Stimulated activated CD8-positive, alpha-beta memory T cell treated with anti-CD3 and anti-CD28 coated beads, Interleukin-4, amount 100 ng/mL, for 48 hours (primary cell): ENCODE results near the gene STAM2.
"Not testable (repeated sequence)": the region's sequence is repeated elsewhere in the genome, so short reads cannot be mapped to it uniquely, and the experiment has no call there.

Experiments
- DNase-seq: peaks from one replicate; pipeline ENCODE4 v3.0.0-alpha.2; 2020

Gene STAM2

DNA sequence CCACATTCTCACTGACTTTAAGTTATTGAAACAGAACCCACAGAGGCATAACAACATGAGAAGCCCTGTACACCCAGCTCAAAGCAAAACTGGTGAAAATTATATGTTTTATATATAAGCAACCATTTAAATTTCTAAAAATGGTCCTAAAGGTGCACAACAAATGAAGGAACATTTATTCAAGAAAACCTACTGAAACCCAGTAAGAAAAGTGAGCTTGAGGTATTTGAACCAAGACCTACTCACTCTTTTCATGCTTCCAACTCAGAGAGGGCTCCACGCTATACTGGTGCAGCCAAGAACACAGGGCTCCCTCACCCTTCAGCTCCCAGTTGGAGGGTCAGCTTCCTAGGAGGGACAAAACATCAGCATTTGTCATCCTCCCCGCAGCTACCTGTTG lies 74.6 kb downstream of the STAM2 start:
- DNase-seq, result no peak

DNA sequence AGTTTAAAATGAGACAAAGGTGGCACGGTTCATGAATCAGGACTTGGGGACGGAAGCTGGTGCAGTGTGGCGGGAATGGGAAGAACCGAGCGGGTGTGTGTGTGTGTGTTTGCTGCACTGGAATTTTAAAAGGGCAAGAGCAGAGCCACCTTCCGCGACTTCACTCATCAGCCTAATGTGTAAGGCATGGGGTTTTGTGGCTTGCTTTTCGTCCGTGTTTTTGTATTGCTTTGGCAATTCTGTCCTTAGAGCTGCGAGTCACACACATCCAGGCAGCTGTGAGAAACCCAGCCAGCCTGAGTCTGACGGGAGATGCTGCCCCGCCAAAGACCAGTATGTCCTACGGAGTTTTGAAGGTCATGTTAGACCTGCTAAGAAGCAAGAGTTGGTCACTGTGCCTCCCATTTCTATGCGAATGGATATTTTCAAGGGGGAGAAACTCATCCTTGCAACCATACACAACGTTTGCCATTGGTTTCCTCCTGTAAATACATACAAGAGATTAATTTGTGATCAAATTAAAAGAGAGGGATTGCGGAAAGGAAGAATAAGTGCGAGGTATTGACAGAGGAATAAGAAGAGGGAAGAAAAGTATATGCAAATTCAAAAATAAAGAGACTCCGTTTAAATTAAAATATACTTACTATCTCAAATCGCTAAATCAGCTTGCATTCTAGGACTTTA lies 76.1 kb downstream of the STAM2 start:
- no peak for DNase-seq

DNA sequence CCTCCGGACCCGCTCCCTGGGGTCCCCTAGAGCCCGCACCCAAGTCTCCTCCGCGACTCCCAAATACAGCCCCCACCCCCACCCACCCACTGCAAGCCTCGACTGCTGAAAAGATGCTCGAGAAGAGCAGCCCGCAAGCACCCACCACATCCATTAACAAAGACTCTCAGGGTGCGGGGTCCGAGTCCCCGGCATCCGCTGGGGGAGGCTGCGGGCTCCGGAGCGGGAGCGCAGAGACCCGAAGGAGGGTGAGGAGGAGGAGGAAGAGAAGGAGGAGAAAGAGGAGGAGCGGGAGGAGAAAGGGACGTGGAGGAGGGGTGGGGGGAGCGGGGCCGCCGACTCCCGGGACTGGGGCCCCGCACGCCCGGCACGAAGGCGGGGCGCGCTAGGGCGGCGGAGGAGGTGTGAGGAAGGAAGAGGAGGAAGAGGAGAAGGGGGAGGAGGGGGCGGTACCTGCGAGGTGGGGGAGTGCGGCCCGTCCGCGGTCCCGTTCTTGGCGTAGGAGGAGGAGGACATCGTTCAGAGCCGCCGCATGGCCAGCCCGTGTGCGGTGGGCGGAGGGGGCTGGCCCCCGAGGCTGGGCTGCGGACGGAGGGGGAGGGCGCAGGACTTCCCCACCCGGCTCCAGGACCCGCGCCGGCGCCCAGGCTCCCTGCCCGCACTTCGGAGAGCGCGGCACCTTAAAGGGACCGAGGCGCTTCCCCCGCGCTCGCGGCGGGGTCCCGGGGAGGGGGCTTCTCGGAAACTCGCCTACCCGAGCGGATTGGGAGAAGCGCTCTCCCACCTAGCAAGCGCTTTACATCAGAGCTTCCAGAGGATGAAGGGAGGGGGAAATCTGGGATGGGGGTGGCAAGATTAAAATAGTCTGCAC lies 76.8 kb downstream of the STAM2 start, which contains the start of gene CACNB4:
TSS of gene CACNB4 (minus strand) at position 549 of the 871 bp plus-strand sequence.
- peak; percentile 25 for DNase-seq

GRCh38 chr2:152097801-152098495 lies 77.6 kb downstream of the STAM2 start:
- peak; percentile 25 for DNase-seq

DNA sequence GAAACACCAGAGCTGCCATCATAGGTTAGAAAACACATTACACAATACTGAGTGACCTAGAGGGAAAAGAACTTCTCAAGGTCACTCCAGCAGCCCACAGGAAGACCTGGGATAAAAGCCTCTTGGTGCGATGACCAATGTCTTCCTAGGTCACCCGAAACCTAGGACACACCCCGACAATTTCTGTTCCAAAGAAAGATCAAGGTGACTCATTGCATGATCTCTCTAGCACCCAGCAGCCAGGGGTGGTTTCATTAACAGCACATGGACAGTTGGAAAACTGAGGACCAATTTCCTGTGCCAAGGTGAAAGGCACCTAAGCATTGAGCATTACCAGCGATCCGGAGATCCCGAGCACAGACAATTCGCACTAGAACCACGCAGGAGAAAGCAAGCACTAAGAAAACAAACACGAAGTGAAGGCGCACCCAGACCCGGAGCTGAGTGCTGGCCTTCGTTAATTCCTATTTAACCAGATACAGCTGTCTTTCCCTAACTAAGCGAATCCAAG lies 78.2 kb downstream of the STAM2 start:
- DNase-seq, result no peak

DNA sequence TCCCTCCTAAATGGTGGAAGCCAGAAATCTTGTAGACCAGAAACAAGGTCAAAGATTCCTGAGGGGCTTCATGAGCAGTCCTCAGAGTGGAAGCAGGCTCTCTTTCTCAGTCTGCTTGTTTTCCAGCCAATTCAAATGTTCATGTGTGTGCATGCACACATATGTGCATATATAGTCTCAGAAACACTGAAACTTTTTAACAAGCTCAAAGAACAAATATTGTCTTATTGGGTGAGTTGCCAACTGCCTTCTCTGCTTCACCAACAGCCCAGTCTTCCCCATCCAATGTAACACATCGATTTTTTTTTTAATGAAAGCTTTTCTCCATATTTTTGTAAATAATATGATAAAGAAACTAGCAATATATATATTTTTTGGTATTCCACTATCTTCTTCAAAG lies 80.4 kb downstream of the STAM2 start:
- DNase-seq, result no peak

DNA sequence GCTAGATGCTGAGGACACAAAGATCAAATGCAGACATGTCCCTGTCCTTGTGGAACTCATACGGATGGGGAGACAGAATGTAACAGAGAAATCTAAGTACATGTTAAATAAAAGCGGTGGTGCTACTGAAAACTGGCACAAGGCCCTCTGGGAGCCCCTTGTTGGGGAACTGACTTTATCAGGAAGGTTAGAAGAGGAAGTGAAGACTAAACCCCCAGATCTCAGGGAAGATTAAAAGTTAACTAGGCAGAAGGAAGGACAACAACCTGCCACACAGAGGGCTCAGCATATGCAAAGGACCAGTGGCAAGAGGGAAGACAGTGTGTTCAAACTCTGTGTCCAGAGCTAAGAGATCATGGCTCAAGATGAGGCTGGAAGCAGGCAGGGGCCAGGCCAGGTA lies 81.5 kb downstream of the STAM2 start:
- no peak for DNase-seq

DNA sequence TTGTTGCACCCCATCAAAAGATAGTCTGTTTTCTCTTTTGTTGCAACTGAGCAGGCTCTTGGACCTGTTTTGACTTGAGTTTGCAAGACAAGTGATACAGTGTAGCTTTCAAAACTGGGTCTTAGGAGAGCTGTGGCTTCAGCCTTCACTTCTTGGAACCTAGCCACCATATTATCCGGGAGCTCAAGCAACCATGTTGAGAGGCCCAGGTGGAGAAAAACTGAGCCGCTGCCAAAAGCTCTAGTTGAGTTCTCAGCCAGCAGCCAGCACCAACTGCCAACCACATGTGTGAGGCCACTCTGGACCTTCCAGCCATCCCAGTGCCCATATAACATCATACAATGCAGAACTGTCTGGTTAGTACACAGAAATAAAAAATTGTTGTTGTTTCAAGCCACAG lies 82.1 kb downstream of the STAM2 start:
- DNase-seq, result no peak

DNA sequence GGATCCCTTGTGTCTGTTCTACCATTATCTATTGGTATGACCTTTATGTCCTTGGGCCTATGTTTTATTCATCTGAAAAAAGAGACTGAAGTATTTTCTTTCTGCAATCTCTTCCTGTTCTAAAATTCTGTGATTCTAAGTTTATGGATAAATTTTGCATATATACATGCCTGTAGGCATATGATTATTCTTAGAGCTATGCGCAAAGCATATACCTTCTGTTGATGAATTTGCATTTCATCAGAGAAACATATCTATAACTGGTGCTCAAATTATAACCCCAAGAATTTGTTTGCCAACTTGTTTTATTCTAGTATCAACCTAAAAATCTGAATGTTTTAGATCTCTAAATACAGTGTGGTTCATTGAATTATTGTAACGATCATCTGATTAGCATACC lies 83.5 kb downstream of the STAM2 start:
- no peak for DNase-seq

- DNase-seq, result not testable (repeated sequence)
These were observed 84.8 kb downstream of the STAM2 start for GRCh38 chr2:152090726-152091125.

DNA sequence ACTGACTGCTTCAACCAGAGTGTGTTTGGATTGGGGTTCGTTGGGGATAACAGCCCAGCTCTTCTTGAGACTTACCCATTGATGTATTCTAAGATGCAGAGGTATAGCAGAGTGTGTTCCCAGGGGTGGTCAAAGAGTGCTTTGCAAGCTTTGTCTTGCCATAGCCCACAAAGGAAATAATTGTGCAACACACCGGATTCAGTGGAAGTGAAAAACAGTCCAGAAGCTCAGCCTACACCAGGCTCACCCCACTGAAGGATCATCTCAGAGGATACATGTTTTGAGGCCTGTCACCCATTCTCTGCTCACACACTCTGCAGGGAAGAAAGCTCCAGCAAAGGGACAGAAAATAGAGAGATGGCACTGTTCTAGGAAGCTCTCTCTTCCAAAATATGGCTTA lies 86.3 kb downstream of the STAM2 start:
- no peak for DNase-seq

- DNase-seq, result no peak
These were observed 87.6 kb downstream of the STAM2 start for GRCh38 chr2:152088006-152088405.

DNA sequence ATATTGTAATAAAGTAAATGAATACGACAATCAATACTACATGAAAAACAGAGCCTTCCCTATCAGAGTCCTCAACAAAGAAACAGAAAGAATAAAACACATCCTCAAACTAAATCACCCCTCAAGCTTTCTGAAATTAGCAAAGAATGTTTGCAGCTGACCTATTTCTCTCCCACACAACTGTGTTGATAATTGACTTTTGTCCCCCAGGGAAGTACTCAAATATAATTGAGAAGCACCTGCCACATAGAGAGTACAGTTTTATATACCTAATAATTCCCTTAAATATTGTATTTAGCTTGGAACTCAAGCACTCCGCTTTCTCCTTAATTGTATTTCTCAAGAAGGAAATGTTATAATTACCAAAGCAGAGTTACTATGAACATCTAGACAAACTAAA lies 89.3 kb downstream of the STAM2 start:
- DNase-seq, result no peak

GRCh38 chr2:152084076-152084475 lies 91.5 kb downstream of the STAM2 start:
- DNase-seq, result no peak

GRCh38 chr2:152083202-152083875 lies 92.2 kb downstream of the STAM2 start:
- no peak for DNase-seq

GRCh38 chr2:152078662-152079061 lies 96.9 kb downstream of the STAM2 start:
- no peak for DNase-seq

GRCh38 chr2:152078023-152078422 lies 97.5 kb downstream of the STAM2 start:
- DNase-seq, result no peak

- DNase-seq, result no peak
These were observed 100.0 kb downstream of the STAM2 start for GRCh38 chr2:152075461-152076050.

DNA sequence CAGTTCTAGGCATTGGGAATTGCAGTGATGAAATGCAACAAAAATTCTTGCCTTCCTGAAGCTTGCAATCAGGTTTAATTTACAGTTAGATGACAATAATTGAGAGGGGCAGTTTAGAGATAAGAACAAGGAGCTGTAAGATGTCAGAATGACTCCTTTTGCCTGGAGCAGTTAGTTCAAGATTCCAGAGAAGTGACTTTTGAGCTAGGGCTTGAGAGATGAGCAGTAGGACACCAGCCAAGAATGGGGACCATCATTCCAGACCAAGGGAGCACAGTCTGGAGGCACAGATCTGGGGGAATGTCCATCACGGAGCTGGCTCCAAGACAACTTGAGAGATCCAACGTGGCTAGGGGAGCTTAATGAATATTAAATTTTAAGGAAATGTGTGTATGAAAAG lies 103.6 kb downstream of the STAM2 start:
- DNase-seq, result no peak

DNA sequence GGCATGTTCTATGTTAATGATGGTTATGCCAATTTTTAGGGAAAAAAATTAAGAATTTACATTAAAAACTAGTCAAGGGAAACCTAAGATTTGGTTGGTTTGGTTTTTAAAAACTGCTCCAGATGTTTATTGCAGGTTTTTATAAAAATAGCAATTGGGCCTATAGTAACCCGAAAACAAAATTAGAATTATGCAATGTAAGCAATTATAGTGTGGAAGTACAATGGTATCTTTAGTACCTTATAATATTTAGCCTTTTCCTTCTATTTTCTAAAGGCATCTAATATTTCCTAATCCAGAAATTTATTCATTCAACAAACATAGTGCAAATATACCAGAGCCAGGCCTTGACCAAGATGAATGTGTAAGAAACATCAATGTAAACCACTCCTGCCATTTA lies 104.0 kb downstream of the STAM2 start:
- no peak for DNase-seq

GRCh38 chr2:152071092-152071491 lies 104.5 kb downstream of the STAM2 start:
- DNase-seq, result no peak

DNA sequence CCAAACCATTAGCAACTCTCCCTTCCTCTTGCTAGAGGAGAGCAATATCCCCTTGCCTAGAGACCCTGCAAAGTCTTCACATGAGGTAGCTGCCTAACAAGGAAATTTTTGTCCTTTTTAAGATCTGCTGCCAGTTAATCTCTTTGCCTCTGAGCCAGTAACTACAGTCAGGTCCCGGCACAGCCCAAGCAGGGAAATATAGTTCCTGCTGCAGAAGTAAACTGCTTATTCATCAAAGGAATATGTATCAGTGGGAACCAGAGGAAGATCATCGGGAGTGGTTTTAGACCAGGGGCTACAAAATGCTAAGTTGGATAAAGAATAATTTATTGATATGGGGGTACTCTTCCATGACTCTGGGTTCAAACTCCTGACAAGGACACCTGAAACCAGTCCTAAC lies 107.3 kb downstream of the STAM2 start:
- DNase-seq, result no peak

DNA sequence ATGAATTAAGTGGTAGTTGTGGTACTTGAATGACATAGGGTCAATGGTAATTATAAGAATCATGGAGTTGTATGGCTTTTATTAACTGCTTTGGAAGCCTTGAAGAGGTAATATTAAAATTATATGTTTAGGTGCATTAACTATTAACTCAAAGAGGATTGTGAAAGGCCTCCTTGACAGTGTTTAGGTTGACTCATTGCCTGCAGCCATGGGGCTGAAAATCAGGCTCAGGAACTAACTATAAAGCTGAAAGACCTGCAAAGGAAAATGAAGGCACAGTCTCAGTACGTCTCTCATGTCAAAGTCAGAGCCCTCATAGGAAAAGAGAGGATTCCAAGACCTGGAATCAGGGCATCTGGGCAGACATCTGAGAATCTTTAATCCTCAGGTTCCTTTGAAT lies 107.7 kb downstream of the STAM2 start:
- DNase-seq, result no peak
